Activated naive CD8-positive, alpha-beta T cell treated with anti-CD3 and anti-CD28 coated beads for 36 hours (primary cell): ENCODE data around the gene PRKCD. TPM values are rescaled to one million over a fixed set of nuclear protein-coding genes. Genes with fewer than 3 reads are reported as not detected.

Source experiments
- DNase-seq: peaks from one replicate; pipeline ENCODE4 v3.0.0; 2021
- H3K27ac Mint-ChIP-seq: one replicate; pipeline ENCODE4 v1.8.0; 2022; ENCODE audit warnings: mild to moderate bottlenecking, moderate library complexity, mixed read lengths
- H3K27me3 Mint-ChIP-seq: one replicate; pipeline ENCODE4 v1.8.0; 2022; ENCODE audit warnings: mild to moderate bottlenecking, mixed read lengths
- H3K36me3 Mint-ChIP-seq: one replicate; pipeline ENCODE4 v1.8.0; 2021; ENCODE audit warnings: mild to moderate bottlenecking, mixed read lengths
- H3K4me1 Mint-ChIP-seq: one replicate; pipeline ENCODE4 v1.8.0; 2021; ENCODE audit warnings: mixed read lengths
- H3K4me3 Mint-ChIP-seq: one replicate; pipeline ENCODE4 v1.8.0; 2022; ENCODE audit warnings: mild to moderate bottlenecking, moderate library complexity, mixed read lengths
- H3K9me3 Mint-ChIP-seq: one replicate; pipeline ENCODE4 v1.8.0; 2022; ENCODE audit warnings: mixed read lengths
- total RNA-seq, 2 experiments: library from RNA; stranded (reverse); gene quantifications; one replicate each; pipeline ENCODE4 v1.2.3, GENCODE V29; 2021

Gene PRKCD
- total RNA-seq, result 10 to 100 TPM; 16.5 to 17.5 TPM

DNA sequence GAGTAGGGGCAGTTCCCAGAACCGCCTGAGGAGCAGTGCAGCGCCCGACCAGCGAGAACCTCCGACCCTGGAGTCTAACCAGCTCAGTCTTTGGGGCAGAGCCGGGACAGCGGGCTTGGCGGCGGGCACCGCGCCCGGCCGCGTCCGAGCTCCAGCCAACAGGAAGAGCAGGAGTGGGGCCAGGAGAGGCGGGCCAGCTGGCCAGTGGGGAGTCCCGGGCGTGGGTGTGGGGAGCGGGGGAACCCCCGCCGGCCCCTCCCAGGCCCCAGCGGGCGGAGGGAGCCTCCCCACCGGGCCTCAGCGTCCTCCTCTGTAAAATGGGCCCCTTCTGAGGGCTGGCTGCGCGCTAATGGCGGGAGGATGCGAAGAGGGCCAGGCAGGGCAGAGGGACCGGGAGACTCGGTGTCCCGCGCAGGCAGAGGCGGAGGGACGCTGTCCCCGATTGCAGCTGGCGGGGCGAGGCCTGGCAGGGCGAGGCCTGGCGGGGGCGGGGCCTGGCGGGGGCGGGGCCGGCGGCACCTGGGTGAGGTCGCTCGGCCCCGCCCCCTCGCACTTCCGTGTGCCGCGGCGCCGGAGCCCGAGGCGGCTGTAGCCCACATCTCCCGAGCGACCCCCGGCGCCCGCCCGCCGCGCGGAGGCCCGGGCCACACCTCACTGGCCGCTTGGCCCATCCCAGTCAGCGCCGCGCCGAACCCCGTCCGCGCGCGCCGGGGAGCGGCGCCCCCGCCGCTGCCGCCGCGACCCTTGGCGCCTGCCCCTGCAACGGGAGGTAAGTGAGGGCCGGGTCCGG lies at the start of gene PRKCD:
PRKCD (plus strand) TSS at position 550 of the 790 bp plus-strand sequence. CDS start 17,214 bp downstream, outside the sequence.
- peak within 1 kb of the TSS; percentile 91 for H3K4me3 Mint-ChIP-seq
- peaks cover 22% of the 10 kb centered on the region for H3K27me3 Mint-ChIP-seq
- peaks cover 21% of the 10 kb centered on the region for H3K4me1 Mint-ChIP-seq
- H3K36me3 Mint-ChIP-seq, result peaks cover 2% of the 10 kb centered on the region
- peak; percentile 81 for DNase-seq
- H3K9me3 Mint-ChIP-seq, result no peaks in the 10 kb centered on the region
- H3K27ac Mint-ChIP-seq, result peak within 1 kb of the TSS; percentile 77

DNA sequence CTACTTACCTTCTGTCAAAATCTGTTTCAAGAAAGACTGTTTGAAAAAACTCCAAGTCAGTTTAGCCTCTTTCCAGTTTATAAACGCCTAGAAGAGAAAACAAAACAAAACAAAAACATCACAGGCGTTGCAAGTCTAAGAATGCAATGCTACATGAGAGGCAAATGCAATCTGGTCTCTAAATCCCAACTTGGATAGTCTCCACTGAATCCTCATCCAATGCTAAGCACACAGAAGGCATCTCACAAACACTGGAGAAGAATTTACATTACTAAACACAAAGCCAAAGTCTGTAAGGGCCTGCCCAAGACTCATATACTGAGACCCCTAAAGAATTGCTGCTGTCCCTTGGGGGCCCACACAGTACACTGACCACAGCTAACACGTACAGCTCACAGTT lies 49.2 kb upstream of the PRKCD start:
- no peak overlapping the region for H3K4me3 Mint-ChIP-seq
- no peaks in the 10 kb centered on the region for H3K27me3 Mint-ChIP-seq
- H3K27ac Mint-ChIP-seq, result no peak overlapping the region
- H3K36me3 Mint-ChIP-seq, result peaks cover 26% of the 10 kb centered on the region
- no peak for DNase-seq
- H3K4me1 Mint-ChIP-seq, result peaks cover 25% of the 10 kb centered on the region
- H3K9me3 Mint-ChIP-seq, result peaks cover 3% of the 10 kb centered on the region

- Mint-ChIP-seq H3K36me3 (peaks cover 24% of the 10 kb centered on the region), H3K4me3 (no peak overlapping the region), H3K9me3 (peaks cover 3% of the 10 kb centered on the region), H3K4me1 (peaks cover 18% of the 10 kb centered on the region), H3K27ac (no peak overlapping the region), H3K27me3 (no peaks in the 10 kb centered on the region)
- no peak for DNase-seq
Observed at GRCh38 chr3:53113293-53114010, 47.6 kb upstream of the PRKCD start.

DNA sequence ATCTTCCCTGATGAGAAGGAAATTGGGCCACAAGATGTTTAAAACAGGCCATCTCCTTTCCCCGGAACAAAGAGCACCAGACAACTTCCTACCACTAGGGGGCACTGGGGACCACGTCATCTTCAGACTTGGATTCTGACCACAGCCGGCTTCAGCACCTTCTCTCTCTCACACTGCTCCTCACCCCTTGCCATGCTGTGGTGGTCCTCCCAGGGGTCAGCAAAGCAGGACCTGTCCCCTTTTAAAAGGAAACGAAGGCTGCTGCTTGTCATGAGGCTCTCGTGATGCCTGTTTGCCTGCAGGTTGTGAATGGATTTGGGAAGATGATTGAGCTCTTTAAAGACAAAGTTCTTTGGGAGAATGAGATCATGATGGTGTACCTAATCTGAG lies 47.0 kb upstream of the PRKCD start:
- Mint-ChIP-seq H3K4me3 (no peak overlapping the region), H3K27ac (no peak overlapping the region), H3K4me1 (peaks cover 13% of the 10 kb centered on the region), H3K9me3 (peaks cover 2% of the 10 kb centered on the region), H3K36me3 (peaks cover 20% of the 10 kb centered on the region), H3K27me3 (no peaks in the 10 kb centered on the region)
- DNase-seq, result peak; percentile 75

- H3K9me3 Mint-ChIP-seq, result no peaks in the 10 kb centered on the region
- no peak overlapping the region for H3K27ac Mint-ChIP-seq
- H3K36me3 Mint-ChIP-seq, result peaks cover 15% of the 10 kb centered on the region
- peaks cover 8% of the 10 kb centered on the region for H3K4me1 Mint-ChIP-seq
- H3K4me3 Mint-ChIP-seq, result no peak overlapping the region
- no peaks in the 10 kb centered on the region for H3K27me3 Mint-ChIP-seq
- no peak for DNase-seq
Observed at GRCh38 chr3:53114412-53115074, 46.5 kb upstream of the PRKCD start.

- Mint-ChIP-seq H3K9me3 (no peaks in the 10 kb centered on the region), H3K36me3 (peaks cover 5% of the 10 kb centered on the region), H3K27ac (no peak overlapping the region), H3K4me3 (no peak overlapping the region), H3K4me1 (no peaks in the 10 kb centered on the region), H3K27me3 (no peaks in the 10 kb centered on the region)
- DNase-seq, result no peak
Observed at GRCh38 chr3:53116956-53117355, 44.1 kb upstream of the PRKCD start.

GRCh38 chr3:53120336-53120735 lies 40.7 kb upstream of the PRKCD start:
- no peak overlapping the region for H3K27ac Mint-ChIP-seq
- no peak overlapping the region for H3K4me3 Mint-ChIP-seq
- peaks cover 21% of the 10 kb centered on the region for H3K36me3 Mint-ChIP-seq
- H3K27me3 Mint-ChIP-seq, result no peaks in the 10 kb centered on the region
- no peaks in the 10 kb centered on the region for H3K9me3 Mint-ChIP-seq
- no peak for DNase-seq
- H3K4me1 Mint-ChIP-seq, result peaks cover 6% of the 10 kb centered on the region

DNA sequence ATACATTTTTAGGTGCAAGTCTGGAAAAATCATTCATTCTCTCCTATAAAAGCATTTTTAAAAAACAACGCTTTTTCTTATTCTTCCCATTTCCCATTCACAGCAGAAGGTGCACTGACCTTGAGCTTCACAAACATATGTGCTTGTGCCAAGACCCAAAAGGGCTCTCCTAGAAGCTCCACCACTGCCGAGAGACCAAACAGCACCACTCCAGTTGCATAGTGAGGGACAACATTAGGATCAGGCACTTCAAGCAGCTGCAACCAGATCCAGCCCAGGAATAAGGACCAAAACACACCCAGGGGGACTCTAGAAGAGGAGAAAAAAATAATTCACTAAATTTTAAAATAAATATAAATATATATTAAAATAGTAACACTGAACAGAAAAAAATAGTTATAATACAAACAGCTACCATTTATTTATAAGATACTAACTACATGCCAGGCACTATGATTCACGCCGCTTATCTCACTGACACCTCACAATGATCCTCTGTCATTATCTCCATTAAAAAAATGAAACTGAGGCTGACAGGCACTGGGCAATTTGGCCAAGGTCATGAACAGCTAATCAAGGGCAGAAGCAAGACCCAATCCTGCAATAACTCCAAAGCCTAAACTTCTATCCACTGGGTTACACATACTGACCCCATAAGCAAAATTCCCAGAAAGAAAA lies 38.6 kb upstream of the PRKCD start:
- Mint-ChIP-seq H3K36me3 (peaks cover 25% of the 10 kb centered on the region), H3K9me3 (no peaks in the 10 kb centered on the region), H3K4me3 (no peak overlapping the region), H3K27me3 (no peaks in the 10 kb centered on the region), H3K27ac (no peak overlapping the region), H3K4me1 (peaks cover 6% of the 10 kb centered on the region)
- DNase-seq, result no peak

DNA sequence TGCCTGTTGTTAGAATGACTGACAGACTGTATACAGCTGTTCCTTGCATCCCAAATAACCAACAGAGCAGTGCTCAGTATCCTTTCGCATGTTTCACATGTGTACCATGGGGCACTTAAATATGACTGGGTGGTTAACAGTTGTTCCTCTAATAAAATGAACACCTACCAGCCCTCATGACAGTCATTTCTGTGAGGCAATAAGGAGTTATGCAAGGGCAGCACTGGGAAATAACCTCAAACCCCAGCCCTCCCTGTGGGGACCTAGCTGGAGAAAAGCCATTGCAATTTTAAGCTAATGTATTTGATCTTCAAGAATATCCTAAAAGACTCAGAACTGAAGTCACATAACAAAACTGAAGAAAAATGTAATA lies 38.1 kb upstream of the PRKCD start:
- Mint-ChIP-seq H3K27me3 (no peaks in the 10 kb centered on the region), H3K36me3 (peaks cover 25% of the 10 kb centered on the region), H3K4me1 (peaks cover 6% of the 10 kb centered on the region), H3K27ac (no peak overlapping the region), H3K4me3 (no peak overlapping the region), H3K9me3 (no peaks in the 10 kb centered on the region)
- DNase-seq, result no peak

DNA sequence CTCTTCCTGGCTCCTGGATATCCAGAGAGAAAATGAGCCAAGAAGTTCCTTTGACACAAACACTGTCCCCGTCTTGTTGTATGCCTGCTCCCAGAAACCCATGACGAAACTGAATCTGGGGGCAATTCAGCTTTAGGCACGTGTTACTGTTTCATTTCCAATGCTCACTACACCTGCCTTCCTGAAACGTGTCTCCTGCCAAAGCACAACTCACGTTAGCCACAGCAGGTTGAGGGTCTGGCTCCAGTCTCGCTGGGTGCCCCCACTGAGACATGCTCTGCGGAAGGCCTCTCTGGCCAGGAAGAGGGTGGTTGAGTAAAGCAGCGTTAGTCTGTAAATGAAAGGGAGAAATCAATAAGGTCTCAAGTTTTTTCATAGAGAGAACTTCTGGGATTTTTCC lies 37.5 kb upstream of the PRKCD start:
- DNase-seq, result no peak
- H3K4me1 Mint-ChIP-seq, result peaks cover 9% of the 10 kb centered on the region
- H3K9me3 Mint-ChIP-seq, result no peaks in the 10 kb centered on the region
- H3K27ac Mint-ChIP-seq, result no peak overlapping the region
- peaks cover 20% of the 10 kb centered on the region for H3K36me3 Mint-ChIP-seq
- no peak overlapping the region for H3K4me3 Mint-ChIP-seq
- H3K27me3 Mint-ChIP-seq, result no peaks in the 10 kb centered on the region

GRCh38 chr3:53123953-53124352 lies 37.1 kb upstream of the PRKCD start:
- peaks cover 19% of the 10 kb centered on the region for H3K36me3 Mint-ChIP-seq

GRCh38 chr3:53126601-53127000 lies 34.4 kb upstream of the PRKCD start:
- peaks cover 24% of the 10 kb centered on the region for H3K4me1 Mint-ChIP-seq

More at GRCh38 chr3:53123953-53124352, 37.1 kb upstream of the PRKCD start:
- H3K4me3 Mint-ChIP-seq, result no peak overlapping the region
- no peaks in the 10 kb centered on the region for H3K9me3 Mint-ChIP-seq
- H3K27me3 Mint-ChIP-seq, result no peaks in the 10 kb centered on the region
- no peak overlapping the region for H3K27ac Mint-ChIP-seq
- DNase-seq, result no peak
- H3K4me1 Mint-ChIP-seq, result peaks cover 14% of the 10 kb centered on the region

GRCh38 chr3:53129344-53129743 lies 31.7 kb upstream of the PRKCD start:
- Mint-ChIP-seq H3K4me1 (peaks cover 19% of the 10 kb centered on the region), H3K4me3 (peak overlapping the region; percentile 91), H3K9me3 (no peaks in the 10 kb centered on the region), H3K36me3 (peaks cover 9% of the 10 kb centered on the region), H3K27me3 (no peaks in the 10 kb centered on the region), H3K27ac (peak overlapping the region; percentile 95)
- DNase-seq, result no peak

More at GRCh38 chr3:53126601-53127000, 34.4 kb upstream of the PRKCD start:
- DNase-seq, result no peak
- Mint-ChIP-seq H3K27me3 (no peaks in the 10 kb centered on the region), H3K36me3 (peaks cover 22% of the 10 kb centered on the region), H3K27ac (no peak overlapping the region), H3K9me3 (no peaks in the 10 kb centered on the region), H3K4me3 (no peak overlapping the region)

- Mint-ChIP-seq H3K27ac (peak within 1 kb of the TSS; percentile 95), H3K4me3 (peak within 1 kb of the TSS; percentile 91), H3K27me3 (no peaks in the 10 kb centered on the region), H3K9me3 (no peaks in the 10 kb centered on the region), H3K36me3 (peaks cover 6% of the 10 kb centered on the region), H3K4me1 (peaks cover 19% of the 10 kb centered on the region)
- peak; percentile 96 for DNase-seq
Observed at GRCh38 chr3:53130179-53131061, 30.6 kb upstream of the PRKCD start, which contains the start of gene RFT1. Gene RFT1 (minus strand): TSS chr3:53130435. CDS start chr3:53130400, 35 bp downstream.
